Measurements from ENCODE around the gene TACO1. TPM values are rescaled to one million over a fixed set of nuclear protein-coding genes. Genes with fewer than 3 reads are reported as not detected.
A peak's percentile ranks its signal among the peaks of the same experiment; 100 is the strongest.

Gene TACO1
- total and polyA plus RNA-seq, 10 of the 15 experiments (the other 5 are each of a cell fraction or from before 2014, with no cell fraction given), result 8.5 to 38.6 (median 27.0) TPM

- CTCF ChIA-PET, result interaction anchor here (0.7 to 3.1 kb wide), 5 partner anchors 10 to 1620 kb away, joined by 3 to 39 read pairs (median 5); no protein-coding TSS in a partner anchor
Measured at GRCh38 chr17:63601439-63602371, 1.0 kb downstream of the TACO1 start.

More at GRCh38 chr17:63601439-63602371, 1.0 kb downstream of the TACO1 start:
- H2AFZ ChIP-seq (ENCODE audit: control insufficient read depth, low read depth, low read length), result peak overlapping the region; percentile 89
- peak; percentile 15 for ATAC-seq
- SMC1A ChIA-PET (ENCODE audit: uncharacterized antibody, unreplicated experiment), result interaction anchor here (0.8 to 1.9 kb wide), 8 partner anchors 9 to 176 kb away, joined by 3 to 10 read pairs (median 4); partner anchors contain the start of gene MAP3K3
- FAIRE-seq, result no peak
- RAD21 ChIA-PET (ENCODE audit: unreplicated experiment), result interaction anchor here (0.7 to 1.7 kb wide), 9 partner anchors 10 to 176 kb away, joined by 3 to 5 read pairs (median 3); no protein-coding TSS in a partner anchor
- no peaks in the 10 kb centered on the region for H3K9me3 ChIP-seq (replicated peaks; ENCODE audit: control insufficient read depth, insufficient read depth, low read length)
- WGBS (ENCODE audit: insufficient coverage, insufficient replicate concordance, low lambda C conversion rate, missing lambda C conversion rate), result 24% methylated on average over 9 of the region's 9 CpGs
- POLR2A ChIA-PET, result interaction anchor here (0.6 to 2.2 kb wide), 11 partner anchors 11 to 408 kb away, joined by 3 to 8 read pairs (median 4); partner anchors contain the start of genes DCAF7 and MAP3K3
- DNase-seq (ENCODE audit: low read depth, low spot score), result no peak
- no peaks in the 10 kb centered on the region for H4K20me1 ChIP-seq (ENCODE audit: control insufficient read depth, insufficient read depth)
- H3K36me3 ChIP-seq (ENCODE audit: control insufficient read depth in 2 of 2, insufficient read depth in 2 of 2, low read length in 1 of 2), result peaks cover 0 to under 1% of the 10 kb centered on the region in 2 experiments; a peak in 1 of 4 replicates
- H3K9ac ChIP-seq (ENCODE audit: control insufficient read depth, insufficient read depth, low read length), result peak overlapping the region; percentile 75
- no peak for TF ChIP-seq ZBED1 (IDR thresholded peaks at IDR 0.05; ENCODE audit: borderline replicate concordance)
- no peak for TF ChIP-seq POU2F2 (IDR thresholded peaks at IDR 0.05; ENCODE audit: borderline replicate concordance, low read depth, low read length)
- no peak for TF ChIP-seq BRCA1 (IDR thresholded peaks at IDR 0.05; ENCODE audit: low read depth, low read length)
- no peak for TF ChIP-seq STAT3 (IDR thresholded peaks at IDR 0.05; ENCODE audit: low read depth, low read length)
- TF ChIP-seq ATF7 (IDR thresholded peaks at IDR 0.05; ENCODE audit: low read depth), result no peak
- no peak for TF ChIP-seq SRF (IDR thresholded peaks at IDR 0.05; ENCODE audit: low read depth in 2 of 2, low read length in 2 of 2)
- TF ChIP-seq HDAC2 (IDR thresholded peaks at IDR 0.05), result no peak
- TF ChIP-seq EED (IDR thresholded peaks at IDR 0.05; ENCODE audit: low read depth), result no peak
- no peak for TF ChIP-seq E2F4 (IDR thresholded peaks at IDR 0.05; ENCODE audit: low read depth, low read length)
- no peak for TF ChIP-seq EP300 (IDR thresholded peaks at IDR 0.05; ENCODE audit: borderline replicate concordance in 1 of 2, control insufficient read depth in 1 of 2, low read depth in 2 of 2, low read length in 2 of 2)
- TF ChIP-seq PML (IDR thresholded peaks at IDR 0.05; ENCODE audit: low read length), result no peak
- no peak for TF ChIP-seq JUNB (IDR thresholded peaks at IDR 0.05)
- TF ChIP-seq MTA3 (IDR thresholded peaks at IDR 0.05; ENCODE audit: borderline replicate concordance, low read length), result no peak
- TF ChIP-seq NRF1 (conservative IDR thresholded peaks at IDR 0.05; ENCODE audit: low read depth, low read length), result no peak
- no peak for TF ChIP-seq ATF2 (IDR thresholded peaks at IDR 0.05; ENCODE audit: low read length)
- no peak for TF ChIP-seq KLF5 (IDR thresholded peaks at IDR 0.05; ENCODE audit: partially characterized antibody)
- TF ChIP-seq RELA (IDR thresholded peaks at IDR 0.05; ENCODE audit: borderline replicate concordance, partially characterized antibody), result no peak
- intact Hi-C loops (cut with micrococcal nuclease; ENCODE audit: unreplicated experiment), result loop anchor here (2.0 kb wide), 1 partner anchor 45 kb away; no protein-coding TSS in a partner anchor
- no peaks in the 10 kb centered on the region for H3K27me3 ChIP-seq (replicated peaks in 1 of 2; ENCODE audit: control insufficient read depth in 2 of 2, insufficient read depth in 2 of 2, low read length in 1 of 2)
- H3K79me2 ChIP-seq (ENCODE audit: control insufficient read depth, insufficient read depth, low read length), result peaks cover 16% of the 10 kb centered on the region
- H3K4me2 ChIP-seq (ENCODE audit: control insufficient read depth, insufficient read depth), result peak overlapping the region; percentile 97
- peak overlapping the region; percentile 86 for H3K4me3 ChIP-seq
- H3K4me1 ChIP-seq (ENCODE audit: control insufficient read depth, insufficient read depth, low read length), result no peaks in the 10 kb centered on the region
- H3K27ac ChIP-seq (ENCODE audit: control insufficient read depth, insufficient read depth), result peak overlapping the region; percentile 59
- BruUV-seq (replicated peaks), result no TSS peak
- in situ Hi-C loops (cut with MboI), result no loop called here
